Fibroblast of lung (primary cell): Measurements from ENCODE around the gene SERGEF. TPM values are rescaled to one million over a fixed set of nuclear protein-coding genes. Genes with fewer than 3 reads are reported as not detected.

Experiments used
- DNase-seq, 2 donors: peaks; one replicate each; pipeline versions ENCODE4 v3.0.0 to v3.0.0-alpha.2; 2010; ENCODE audit warnings: low read depth in 2 of 2
- H2AFZ ChIP-seq: 2 replicates; pipeline ENCODE4 v1.5.1; 2012; ENCODE audit warnings: low read length, control low read depth, inconsistent platforms
- H3K27ac ChIP-seq: 2 replicates; pipeline ENCODE4 v1.5.1; 2011; ENCODE audit warnings: low read length, control low read depth; ENCODE audit not compliant: insufficient read depth
- H3K27me3 ChIP-seq: 2 replicates; pipeline ENCODE4 v1.5.1; 2011; ENCODE audit warnings: mild to moderate bottlenecking, low read length; ENCODE audit not compliant: control insufficient read depth, insufficient read depth
- H3K36me3 ChIP-seq: 2 replicates; pipeline ENCODE4 v1.5.1; 2011; ENCODE audit warnings: low read length; ENCODE audit not compliant: control insufficient read depth, insufficient read depth
- H3K4me1 ChIP-seq: 2 replicates; pipeline ENCODE4 v1.5.1; 2011; ENCODE audit warnings: low read length; ENCODE audit not compliant: control insufficient read depth, insufficient read depth; ENCODE audit errors: extremely low read depth
- H3K4me2 ChIP-seq: 2 replicates; pipeline ENCODE4 v1.5.1; 2011; ENCODE audit warnings: low read length, control low read depth; ENCODE audit not compliant: insufficient read depth; ENCODE audit errors: extremely low read depth
- H3K4me3 ChIP-seq, 4 experiments: fragments of 200-600 bp in 1 of 4; sonication (generic) in 1 of 4; replicated peaks in 1 of 4; 2 replicates each; pipeline ENCODE4 v1.5.1; 2011 to 2016; ENCODE audit warnings: low read length in 4 of 4, low read depth in 3 of 4, mild to moderate bottlenecking in 3 of 4, control low read depth in 2 of 4, inconsistent platforms in 1 of 4, mixed read lengths in 1 of 4; ENCODE audit not compliant: insufficient read depth in 1 of 4; ENCODE audit errors: control extremely low read depth in 1 of 4
- H3K79me2 ChIP-seq: 2 replicates; pipeline ENCODE4 v1.5.1; 2012; ENCODE audit warnings: mild to moderate bottlenecking, low read length, inconsistent platforms; ENCODE audit not compliant: control insufficient read depth, insufficient read depth
- H3K9ac ChIP-seq: 2 replicates; pipeline ENCODE4 v1.5.1; 2011; ENCODE audit warnings: mild to moderate bottlenecking, low read length, control low read depth; ENCODE audit not compliant: insufficient read depth
- H3K9me3 ChIP-seq: 2 replicates; pipeline ENCODE4 v1.5.1; 2012; ENCODE audit warnings: low read depth, low read length; ENCODE audit not compliant: control insufficient read depth, insufficient read depth
- H4K20me1 ChIP-seq: 2 replicates; pipeline ENCODE4 v1.5.1; 2011; ENCODE audit warnings: low read length; ENCODE audit not compliant: control insufficient read depth, insufficient read depth; ENCODE audit errors: extremely low read depth
- EZH2 ChIP-seq: IDR thresholded peaks from 2 replicates; pipeline ENCODE4 v1.5.1; 2012; ENCODE audit warnings: low read length, control low read depth, mild to moderate bottlenecking; ENCODE audit errors: missing control alignments
- polyA plus RNA-seq, 2 donors: library from polyadenylated mRNA; depleted of rRNA in 1 of 2; stranded (reverse) in 1 of 2; unstranded in 1 of 2; fragments of >200 nt; gene quantifications; 2 replicates each; pipeline ENCODE4 v1.2.1, GENCODE V29; 2011 to 2012; ENCODE audit warnings: missing spikeins in 1 of 2
- total RNA-seq: library from RNA; depleted of rRNA; stranded (reverse); fragments of >200 nt; gene quantifications from 2 replicates; pipeline ENCODE4 v1.2.1, GENCODE V29; 2014
- TF ChIP-seq, protein P1 (sequence below), 2 donors: IDR thresholded peaks in 1 of 2; conservative IDR thresholded peaks in 1 of 2; 1 replicate in 1 of 2; 2 replicates in 1 of 2; pipeline ENCODE4 v1.5.1; 2011 to 2012; ENCODE audit warnings: low read length in 2 of 2, control low read depth in 1 of 2, inconsistent platforms in 1 of 2, low read depth in 1 of 2, mild to moderate bottlenecking in 1 of 2

Gene SERGEF
- total and polyA plus RNA-seq, 2 donors (not counting 1 experiment from before 2014, with no cell fraction given): 14.5 to 38.5 TPM

DNA sequence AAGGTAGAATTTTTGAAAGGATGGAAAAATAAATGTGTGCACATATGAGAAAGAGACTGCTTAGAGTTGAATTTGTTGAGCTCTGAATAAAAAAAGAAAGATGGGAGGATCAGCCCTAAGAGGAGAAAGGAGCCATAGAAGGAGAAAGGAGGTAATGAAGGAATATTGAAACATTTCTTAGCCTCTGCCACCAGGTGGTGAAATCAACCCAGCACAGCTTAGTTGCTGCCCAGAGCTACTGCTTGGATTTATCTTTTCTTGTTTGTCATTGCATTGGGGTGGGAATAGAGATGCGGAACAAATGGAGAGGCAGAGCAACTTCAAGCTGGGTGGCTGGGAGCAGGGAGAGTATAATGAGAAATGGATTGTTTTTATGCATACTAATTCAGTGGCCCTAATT is 80.4 kb downstream of the SERGEF start:
- Histone ChIP-seq H2AFZ (no peak overlapping the region), H3K4me3 (no peak overlapping the region), H4K20me1 (no peaks in the 10 kb centered on the region), H3K9me3 (no peaks in the 10 kb centered on the region), H3K27me3 (no peaks in the 10 kb centered on the region), H3K27ac (no peak overlapping the region), H3K79me2 (no peaks in the 10 kb centered on the region), H3K9ac (no peak overlapping the region), H3K36me3 (no peaks in the 10 kb centered on the region), H3K4me1 (no peaks in the 10 kb centered on the region), H3K4me2 (no peak overlapping the region)
- TF ChIP-seq, protein P1, sequence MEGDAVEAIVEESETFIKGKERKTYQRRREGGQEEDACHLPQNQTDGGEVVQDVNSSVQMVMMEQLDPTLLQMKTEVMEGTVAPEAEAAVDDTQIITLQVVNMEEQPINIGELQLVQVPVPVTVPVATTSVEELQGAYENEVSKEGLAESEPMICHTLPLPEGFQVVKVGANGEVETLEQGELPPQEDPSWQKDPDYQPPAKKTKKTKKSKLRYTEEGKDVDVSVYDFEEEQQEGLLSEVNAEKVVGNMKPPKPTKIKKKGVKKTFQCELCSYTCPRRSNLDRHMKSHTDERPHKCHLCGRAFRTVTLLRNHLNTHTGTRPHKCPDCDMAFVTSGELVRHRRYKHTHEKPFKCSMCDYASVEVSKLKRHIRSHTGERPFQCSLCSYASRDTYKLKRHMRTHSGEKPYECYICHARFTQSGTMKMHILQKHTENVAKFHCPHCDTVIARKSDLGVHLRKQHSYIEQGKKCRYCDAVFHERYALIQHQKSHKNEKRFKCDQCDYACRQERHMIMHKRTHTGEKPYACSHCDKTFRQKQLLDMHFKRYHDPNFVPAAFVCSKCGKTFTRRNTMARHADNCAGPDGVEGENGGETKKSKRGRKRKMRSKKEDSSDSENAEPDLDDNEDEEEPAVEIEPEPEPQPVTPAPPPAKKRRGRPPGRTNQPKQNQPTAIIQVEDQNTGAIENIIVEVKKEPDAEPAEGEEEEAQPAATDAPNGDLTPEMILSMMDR (conservative IDR thresholded peaks at IDR 0.05 in 1 of 2, IDR thresholded peaks at IDR 0.05 in 1 of 2; ENCODE audit: low read depth in 1 of 2, low read length in 2 of 2): no peak
- TF ChIP-seq EZH2: no peak
- no peak for DNase-seq

DNA sequence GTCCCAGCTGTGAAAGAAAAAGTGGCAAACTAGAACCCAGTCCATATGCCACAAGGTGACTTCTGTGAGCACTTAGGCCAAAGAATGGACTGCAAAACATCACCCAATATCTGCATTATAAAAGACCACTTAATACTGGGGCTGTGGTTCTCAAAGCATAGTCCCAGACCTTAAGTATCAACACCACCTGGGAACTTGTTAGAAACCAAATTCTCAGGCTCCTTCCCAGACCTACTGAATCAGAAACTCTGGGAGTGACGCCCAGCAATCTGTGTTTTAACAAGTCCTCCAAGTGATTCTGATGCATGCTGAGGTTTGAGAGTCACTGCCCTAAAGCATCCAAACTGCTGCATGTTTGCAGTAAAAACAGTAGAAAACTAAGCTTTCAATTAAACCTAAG is 81.3 kb downstream of the SERGEF start:
- H4K20me1 ChIP-seq: no peaks in the 10 kb centered on the region
- no peak overlapping the region for H3K9ac ChIP-seq
- H3K27ac ChIP-seq: no peak overlapping the region
- DNase-seq: no peak
- TF ChIP-seq EZH2: no peak
- TF ChIP-seq, protein P1 (conservative IDR thresholded peaks at IDR 0.05 in 1 of 2, IDR thresholded peaks at IDR 0.05 in 1 of 2; ENCODE audit: low read depth in 1 of 2, low read length in 2 of 2): no peak
- no peaks in the 10 kb centered on the region for H3K27me3 ChIP-seq
- no peak overlapping the region for H2AFZ ChIP-seq
- peaks cover 4% of the 10 kb centered on the region for H3K4me1 ChIP-seq
- no peaks in the 10 kb centered on the region for H3K36me3 ChIP-seq
- no peak overlapping the region for H3K4me2 ChIP-seq
- H3K79me2 ChIP-seq: no peaks in the 10 kb centered on the region
- no peak overlapping the region for H3K4me3 ChIP-seq
- H3K9me3 ChIP-seq: no peaks in the 10 kb centered on the region

DNA sequence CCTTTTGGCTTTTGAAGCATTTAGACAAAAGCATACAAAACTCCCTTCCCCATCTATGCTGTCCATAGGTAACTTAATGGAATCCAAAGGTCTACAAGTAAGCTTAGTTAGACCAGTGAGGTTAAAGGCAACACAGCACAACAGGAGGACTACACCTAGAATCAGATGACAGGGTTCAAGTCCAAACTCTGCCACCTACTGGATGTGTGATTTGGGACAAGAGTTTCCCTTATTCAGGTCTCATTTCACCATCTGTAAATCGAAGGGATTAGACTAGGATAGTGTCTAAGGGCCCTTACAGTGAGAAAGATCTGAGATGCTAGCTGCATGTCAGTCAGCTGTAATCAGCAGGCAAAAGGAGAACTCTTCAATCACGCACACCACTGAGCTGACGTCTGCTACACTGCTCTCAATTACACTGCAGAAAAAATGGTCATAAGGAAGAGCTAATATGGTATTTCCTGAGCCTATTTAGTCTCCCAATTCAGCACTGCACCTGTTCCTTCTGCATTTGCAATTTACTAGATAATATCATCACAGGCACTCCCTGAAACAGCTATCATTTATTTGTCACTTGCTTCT is 82.2 kb downstream of the SERGEF start:
- no peak overlapping the region for H2AFZ ChIP-seq
- no peaks in the 10 kb centered on the region for H3K79me2 ChIP-seq
- no peak overlapping the region for H3K4me2 ChIP-seq
- no peaks in the 10 kb centered on the region for H3K36me3 ChIP-seq
- peaks cover 4% of the 10 kb centered on the region for H3K4me1 ChIP-seq
- no peak overlapping the region for H3K27ac ChIP-seq
- TF ChIP-seq, protein P1 (conservative IDR thresholded peaks at IDR 0.05 in 1 of 2, IDR thresholded peaks at IDR 0.05 in 1 of 2; ENCODE audit: low read depth in 1 of 2, low read length in 2 of 2): no peak
- TF ChIP-seq EZH2: no peak
- H3K9ac ChIP-seq: no peak overlapping the region
- no peaks in the 10 kb centered on the region for H3K27me3 ChIP-seq
- no peak overlapping the region for H3K4me3 ChIP-seq
- no peaks in the 10 kb centered on the region for H3K9me3 ChIP-seq
- DNase-seq: no peak
- no peaks in the 10 kb centered on the region for H4K20me1 ChIP-seq
